KMS-11 (cell line): Measurements from ENCODE around the gene ATP9B.

Experiments
- H2AFZ ChIP-seq: fragments of 200-600 bp; sonication (generic); 2 replicates; pipeline ENCODE4 v1.6.1; 2016; ENCODE audit warnings: antibody characterized with exemption, mixed run types, low read depth
- H3K27ac ChIP-seq: fragments of 200-600 bp; sonication (generic); 2 replicates; pipeline ENCODE4 v1.6.1; 2016; ENCODE audit warnings: mild to moderate bottlenecking, mixed run types
- H3K27me3 ChIP-seq: fragments of 200-600 bp; sonication (generic); 2 replicates; pipeline ENCODE4 v1.6.1; 2017; ENCODE audit warnings: mild to moderate bottlenecking, low read depth, mixed run types, moderate library complexity; ENCODE audit not compliant: insufficient read depth
- H3K36me3 ChIP-seq: fragments of 200-600 bp; sonication (generic); 2 replicates; pipeline ENCODE4 v1.6.1; 2017; ENCODE audit warnings: mild to moderate bottlenecking, mixed run types; ENCODE audit not compliant: insufficient read depth
- H3K4me1 ChIP-seq: fragments of 200-600 bp; sonication (generic); 2 replicates; pipeline ENCODE4 v1.6.1; 2016; ENCODE audit warnings: mild to moderate bottlenecking, low read depth, mixed run types; ENCODE audit not compliant: poor library complexity, severe bottlenecking
- H3K4me2 ChIP-seq: fragments of 200-600 bp; sonication (generic); 2 replicates; pipeline ENCODE4 v1.7.0; 2016; ENCODE audit warnings: mild to moderate bottlenecking, mixed run types
- H3K4me3 ChIP-seq: fragments of 200-600 bp; sonication (generic); IDR thresholded peaks from 2 replicates; pipeline ENCODE4 v1.6.1; 2017; ENCODE audit warnings: low read depth, low read length, mixed read lengths; ENCODE audit not compliant: insufficient read depth
- H3K79me2 ChIP-seq: fragments of 200-600 bp; sonication (generic); 2 replicates; pipeline ENCODE4 v1.6.1; 2016; ENCODE audit warnings: low read depth, mixed run types; ENCODE audit not compliant: insufficient read depth
- H3K9ac ChIP-seq: fragments of 200-600 bp; sonication (generic); 2 replicates; pipeline ENCODE4 v1.6.1; 2016; ENCODE audit warnings: mild to moderate bottlenecking, mixed run types
- H4K20me1 ChIP-seq: fragments of 200-600 bp; sonication (generic); 2 replicates; pipeline ENCODE4 v1.6.1; 2016; ENCODE audit warnings: mild to moderate bottlenecking, mixed run types; ENCODE audit not compliant: insufficient read depth
- TF ChIP-seq, protein P1 (sequence below): fragments of 200-600 bp; sonication (generic); conservative IDR thresholded peaks from 2 replicates; pipeline ENCODE4 v1.6.1; 2017; ENCODE audit warnings: low read depth, mild to moderate bottlenecking, antibody characterized with exemption, low read length, moderate library complexity, mixed read lengths

ATP9B gene

DNA sequence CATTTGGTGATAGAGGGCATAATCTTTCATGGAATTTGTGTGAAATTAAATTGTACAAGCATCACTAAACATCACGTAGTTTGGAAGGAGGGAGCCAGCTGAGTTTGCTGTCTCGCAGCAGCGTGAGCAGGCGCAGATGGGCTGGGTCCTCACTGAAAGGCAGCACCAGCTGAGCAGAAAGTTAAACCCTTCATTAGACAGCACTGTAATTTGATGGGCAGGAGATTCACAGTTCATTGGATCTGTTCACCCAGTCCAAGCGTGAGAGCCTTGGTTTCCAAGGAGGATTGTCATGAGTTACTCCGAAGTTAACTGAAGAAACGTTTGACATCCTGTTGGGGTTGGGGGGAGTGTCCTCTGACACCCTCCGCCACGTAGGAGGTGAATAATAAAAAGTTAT is 236.7 kb downstream of the ATP9B start:
- Histone ChIP-seq H3K27ac (no peak overlapping the region), H3K4me2 (no peak overlapping the region), H3K36me3 (no peaks in the 10 kb centered on the region), H2AFZ (no peak overlapping the region), H3K4me3 (no peak overlapping the region), H3K9ac (no peak overlapping the region), H3K4me1 (no peaks in the 10 kb centered on the region), H3K79me2 (no peaks in the 10 kb centered on the region), H4K20me1 (no peaks in the 10 kb centered on the region), H3K27me3 (no peaks in the 10 kb centered on the region)
- TF ChIP-seq, protein P1, sequence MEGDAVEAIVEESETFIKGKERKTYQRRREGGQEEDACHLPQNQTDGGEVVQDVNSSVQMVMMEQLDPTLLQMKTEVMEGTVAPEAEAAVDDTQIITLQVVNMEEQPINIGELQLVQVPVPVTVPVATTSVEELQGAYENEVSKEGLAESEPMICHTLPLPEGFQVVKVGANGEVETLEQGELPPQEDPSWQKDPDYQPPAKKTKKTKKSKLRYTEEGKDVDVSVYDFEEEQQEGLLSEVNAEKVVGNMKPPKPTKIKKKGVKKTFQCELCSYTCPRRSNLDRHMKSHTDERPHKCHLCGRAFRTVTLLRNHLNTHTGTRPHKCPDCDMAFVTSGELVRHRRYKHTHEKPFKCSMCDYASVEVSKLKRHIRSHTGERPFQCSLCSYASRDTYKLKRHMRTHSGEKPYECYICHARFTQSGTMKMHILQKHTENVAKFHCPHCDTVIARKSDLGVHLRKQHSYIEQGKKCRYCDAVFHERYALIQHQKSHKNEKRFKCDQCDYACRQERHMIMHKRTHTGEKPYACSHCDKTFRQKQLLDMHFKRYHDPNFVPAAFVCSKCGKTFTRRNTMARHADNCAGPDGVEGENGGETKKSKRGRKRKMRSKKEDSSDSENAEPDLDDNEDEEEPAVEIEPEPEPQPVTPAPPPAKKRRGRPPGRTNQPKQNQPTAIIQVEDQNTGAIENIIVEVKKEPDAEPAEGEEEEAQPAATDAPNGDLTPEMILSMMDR: no peak

DNA sequence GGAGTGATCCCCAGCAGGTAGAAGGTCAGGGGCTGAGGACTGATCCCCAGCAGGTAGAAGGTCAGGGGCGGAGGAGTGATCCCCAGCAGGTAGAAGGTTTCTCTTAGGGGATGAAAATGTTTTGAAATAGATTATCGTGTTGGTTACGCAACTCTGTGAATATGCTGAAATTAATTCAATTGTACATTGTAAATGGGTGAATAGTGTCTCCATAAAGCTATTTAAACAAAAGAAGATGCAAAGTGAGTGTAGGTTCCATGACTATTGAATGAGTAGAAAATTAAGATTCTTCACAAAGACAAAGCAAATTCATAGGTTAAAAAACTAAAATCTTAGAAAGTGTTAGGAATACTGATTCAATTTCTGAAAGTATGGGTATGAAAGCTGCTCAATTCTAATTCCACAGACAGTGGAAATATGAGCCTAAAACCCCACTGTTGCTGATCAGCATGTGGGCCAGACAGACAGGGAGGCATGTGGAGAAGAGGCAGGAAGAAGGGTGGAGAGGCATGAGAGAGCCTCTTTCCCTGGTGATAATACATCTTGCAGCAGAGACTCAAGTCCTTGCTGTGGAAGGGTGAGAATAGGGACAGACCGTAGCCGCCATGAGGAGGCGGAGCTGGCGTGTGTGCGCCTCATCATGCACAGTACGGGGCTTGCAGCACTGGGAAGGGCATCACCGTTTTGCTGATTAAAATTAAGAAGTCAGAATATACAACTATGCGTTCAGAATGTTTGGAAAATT is 240.6 kb downstream of the ATP9B start:
- Histone ChIP-seq H3K27me3 (no peaks in the 10 kb centered on the region), H4K20me1 (no peaks in the 10 kb centered on the region), H3K4me2 (no peak overlapping the region), H3K27ac (no peak overlapping the region), H3K36me3 (no peaks in the 10 kb centered on the region), H3K9ac (no peak overlapping the region), H3K4me3 (no peak overlapping the region), H3K79me2 (no peaks in the 10 kb centered on the region), H2AFZ (no peak overlapping the region), H3K4me1 (no peaks in the 10 kb centered on the region)
- TF ChIP-seq, protein P1: no peak

GRCh38 chr18:79314838-79315388 is 245.7 kb downstream of the ATP9B start:
- no peaks in the 10 kb centered on the region for H3K27me3 ChIP-seq
- H3K36me3 ChIP-seq: no peaks in the 10 kb centered on the region
- no peak overlapping the region for H2AFZ ChIP-seq
- no peaks in the 10 kb centered on the region for H3K79me2 ChIP-seq
- H3K4me2 ChIP-seq: no peak overlapping the region
- no peak overlapping the region for H3K4me3 ChIP-seq
- no peaks in the 10 kb centered on the region for H3K4me1 ChIP-seq
- no peak overlapping the region for H3K9ac ChIP-seq
- H3K27ac ChIP-seq: no peak overlapping the region
- H4K20me1 ChIP-seq: no peaks in the 10 kb centered on the region
- TF ChIP-seq, protein P1: no peak

- no peak overlapping the region for H2AFZ ChIP-seq
- H3K4me2 ChIP-seq: no peak overlapping the region
- TF ChIP-seq, protein P1: no peak
- no peak overlapping the region for H3K4me3 ChIP-seq
- H3K27me3 ChIP-seq: no peaks in the 10 kb centered on the region
- H4K20me1 ChIP-seq: no peaks in the 10 kb centered on the region
- H3K36me3 ChIP-seq: no peaks in the 10 kb centered on the region
- H3K9ac ChIP-seq: no peak overlapping the region
- no peaks in the 10 kb centered on the region for H3K4me1 ChIP-seq
- no peaks in the 10 kb centered on the region for H3K79me2 ChIP-seq
- no peak overlapping the region for H3K27ac ChIP-seq
These were observed 246.4 kb downstream of the ATP9B start for GRCh38 chr18:79315596-79315995.
